Mononuclear cell (primary cell): ENCODE results near the gene SULT6B1. TPM values are rescaled to one million over a fixed set of nuclear protein-coding genes. Genes with fewer than 3 reads are reported as not detected.
A peak's percentile ranks its signal among the peaks of the same experiment; 100 is the strongest.
"Not testable (repeated sequence)": the region's sequence is repeated elsewhere in the genome, so short reads cannot be mapped to it uniquely, and the experiment has no call there.

Experiments used
- H3K27me3 ChIP-seq: 2 replicates; pipeline ENCODE4 v1.6.0; 2011; ENCODE audit warnings: low read length, control low read depth; ENCODE audit not compliant: insufficient read depth
- H3K4me1 ChIP-seq: 2 replicates; pipeline ENCODE4 v1.5.1; 2011; ENCODE audit warnings: mild to moderate bottlenecking, low read length, control low read depth; ENCODE audit not compliant: insufficient read depth
- H3K4me3 ChIP-seq: 2 replicates; pipeline ENCODE4 v1.5.1; 2011; ENCODE audit warnings: mild to moderate bottlenecking, low read length, moderate library complexity
- H3K9me3 ChIP-seq: 2 replicates; pipeline ENCODE4 v1.5.1; 2011; ENCODE audit warnings: low read depth, mild to moderate bottlenecking, control low read depth, low read length
- total RNA-seq: library from RNA; depleted of rRNA; stranded (reverse); fragments of >200 nt; gene quantifications from one replicate; pipeline ENCODE4 v1.2.3, GENCODE V29; 2012

Gene SULT6B1, protein sequence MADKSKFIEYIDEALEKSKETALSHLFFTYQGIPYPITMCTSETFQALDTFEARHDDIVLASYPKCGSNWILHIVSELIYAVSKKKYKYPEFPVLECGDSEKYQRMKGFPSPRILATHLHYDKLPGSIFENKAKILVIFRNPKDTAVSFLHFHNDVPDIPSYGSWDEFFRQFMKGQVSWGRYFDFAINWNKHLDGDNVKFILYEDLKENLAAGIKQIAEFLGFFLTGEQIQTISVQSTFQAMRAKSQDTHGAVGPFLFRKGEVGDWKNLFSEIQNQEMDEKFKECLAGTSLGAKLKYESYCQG
- total RNA-seq: not detected

DNA sequence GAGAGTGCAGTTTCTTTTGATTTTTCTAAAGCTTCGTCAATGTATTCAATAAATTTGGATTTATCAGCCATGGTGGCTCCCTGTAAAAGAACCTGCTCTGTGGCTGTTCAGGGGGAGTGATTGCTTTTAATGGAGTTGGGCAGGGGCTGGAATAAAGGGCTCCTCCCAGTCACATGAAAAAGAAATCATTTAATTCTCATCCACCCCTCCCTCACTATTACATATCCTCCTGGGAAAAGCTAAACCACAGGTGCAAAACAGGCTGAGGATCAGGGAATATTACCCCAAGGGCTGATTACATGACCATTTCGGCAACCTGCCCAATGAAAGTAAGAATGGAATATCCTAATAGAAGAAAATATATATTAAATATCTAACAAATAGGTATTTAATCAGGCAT is at the start of gene SULT6B1:
Gene SULT6B1, minus strand, starts transcription at position 101 of the 400 bp plus-strand sequence. Its CDS starts 30 bp downstream, at position 71.
- Histone ChIP-seq H3K27me3 (no peaks in the 10 kb centered on the region), H3K4me1 (peaks cover 26% of the 10 kb centered on the region), H3K4me3 (no peak within 1 kb of the TSS), H3K9me3 (no peaks in the 10 kb centered on the region)

DNA sequence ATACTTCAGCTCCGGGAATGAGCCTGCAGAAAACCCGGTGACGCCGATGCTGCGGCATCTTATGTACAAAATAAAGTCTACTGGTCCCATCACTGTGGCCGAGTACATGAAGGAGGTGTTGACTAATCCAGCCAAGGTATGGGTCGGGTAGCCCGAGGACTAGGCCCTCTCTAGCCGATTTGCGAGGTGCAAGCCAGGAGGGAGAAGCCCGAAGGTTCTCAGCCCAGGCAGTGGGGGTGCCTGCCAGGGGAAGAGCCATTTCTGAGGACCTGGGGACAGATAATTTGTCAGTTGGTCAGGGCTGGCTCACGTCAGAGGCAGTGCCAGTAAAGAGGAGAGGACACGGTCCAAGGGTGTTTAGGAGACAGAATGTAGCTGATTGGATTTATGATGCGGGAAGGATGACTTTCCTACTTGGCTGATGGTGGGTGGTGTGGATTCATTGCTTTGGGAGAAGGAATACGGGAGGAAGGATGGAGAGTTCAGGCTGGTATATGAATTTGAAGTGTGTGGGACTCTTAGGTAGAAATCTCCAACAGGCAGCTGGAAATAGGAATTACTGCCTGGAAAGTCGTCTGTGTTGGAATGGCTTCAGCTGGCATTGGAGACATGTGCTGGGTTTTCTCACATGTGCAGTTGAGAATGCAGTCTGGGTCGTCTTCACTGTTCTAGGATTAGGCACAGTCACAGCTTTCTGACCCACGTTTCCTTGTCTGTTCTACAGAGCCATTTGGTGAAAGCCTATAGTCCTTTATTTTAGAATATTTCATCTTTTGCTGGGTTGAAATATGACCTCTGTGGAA is 43.9 kb upstream of the SULT6B1 start:
- Histone ChIP-seq H3K9me3 (no peaks in the 10 kb centered on the region), H3K4me3 (peak overlapping the region; percentile 77), H3K4me1 (peaks cover 29% of the 10 kb centered on the region), H3K27me3 (no peaks in the 10 kb centered on the region)

DNA sequence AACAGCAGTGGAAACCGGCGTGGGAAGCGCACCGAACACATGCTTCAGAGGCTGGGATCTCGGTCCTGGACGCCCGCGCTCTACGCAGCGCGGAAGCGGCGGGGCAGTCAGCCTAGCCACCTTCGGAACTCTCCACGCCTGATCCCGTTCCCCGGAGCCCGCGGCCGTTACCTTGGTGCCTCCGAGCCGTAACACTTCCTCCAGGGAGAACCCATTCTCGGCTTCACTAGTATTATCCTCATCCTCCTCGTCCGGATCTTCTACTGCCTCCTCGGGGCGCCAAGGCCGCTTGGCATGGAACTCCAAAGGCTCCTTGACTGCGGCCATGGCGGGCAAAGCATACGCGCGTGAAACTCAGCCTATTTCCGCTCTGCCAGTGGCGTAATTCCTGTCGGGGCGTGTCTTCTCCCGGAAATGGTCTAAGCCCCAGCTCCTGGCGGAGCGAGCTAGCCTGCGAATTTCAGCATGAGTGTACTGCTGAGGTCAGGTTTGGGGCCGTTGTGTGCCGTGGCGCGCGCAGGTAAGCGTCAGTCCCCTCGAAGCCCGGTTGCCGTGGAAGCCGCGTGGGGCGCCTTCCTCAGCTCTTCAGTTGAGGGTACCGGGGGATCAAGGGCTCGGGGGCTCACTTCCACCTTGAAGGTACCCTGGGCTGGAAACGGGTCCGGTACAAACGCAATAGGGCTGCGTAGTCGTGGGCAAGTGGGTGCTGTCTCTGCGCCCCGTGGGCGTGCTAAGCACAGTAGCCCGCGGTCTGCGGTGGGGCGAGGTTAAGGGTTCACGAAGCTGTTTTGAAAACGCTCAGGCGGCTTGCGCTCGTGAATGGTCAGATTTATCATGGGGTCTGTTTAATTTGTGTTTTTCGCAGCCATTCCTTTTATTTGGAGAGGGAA is 43.0 kb upstream of the SULT6B1 start, which contains the start of the genes CEBPZ and NDUFAF7:
Gene CEBPZ, minus strand, starts transcription at position 356 of the 890 bp plus-strand sequence. Its CDS starts 29 bp downstream, at position 327.
Gene NDUFAF7, plus strand, starts transcription at position 418 of the 890 bp plus-strand sequence. Its CDS starts 48 bp downstream, at position 466.
- Histone ChIP-seq H3K9me3 (no peaks in the 10 kb centered on the region), H3K4me1 (peaks cover 29% of the 10 kb centered on the region), H3K27me3 (no peaks in the 10 kb centered on the region), H3K4me3 (peak within 1 kb of the TSS; percentile 77)

DNA sequence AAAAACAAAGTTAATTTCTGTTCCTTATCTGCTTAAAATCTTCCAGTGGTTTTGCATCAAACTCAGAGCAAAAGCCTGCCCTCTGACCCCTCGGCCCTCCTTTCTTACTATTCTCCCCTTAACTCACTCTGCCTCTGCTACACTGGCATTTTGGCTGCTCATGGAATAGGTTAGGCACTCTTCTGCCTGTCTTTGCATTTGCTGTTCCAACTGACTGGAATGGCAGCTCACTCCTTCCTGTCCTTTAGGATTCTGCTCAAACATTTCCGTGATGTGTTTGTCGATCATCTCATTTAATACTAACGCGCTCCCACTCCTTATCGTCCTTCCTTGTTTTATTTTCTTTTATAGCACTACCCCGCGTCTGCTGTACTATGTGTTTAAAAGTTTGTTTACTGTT is 42.1 kb upstream of the SULT6B1 start:
- Histone ChIP-seq H3K27me3 (no peaks in the 10 kb centered on the region), H3K4me1 (peaks cover 29% of the 10 kb centered on the region), H3K4me3 (peak overlapping the region; percentile 77), H3K9me3 (no peaks in the 10 kb centered on the region)

DNA sequence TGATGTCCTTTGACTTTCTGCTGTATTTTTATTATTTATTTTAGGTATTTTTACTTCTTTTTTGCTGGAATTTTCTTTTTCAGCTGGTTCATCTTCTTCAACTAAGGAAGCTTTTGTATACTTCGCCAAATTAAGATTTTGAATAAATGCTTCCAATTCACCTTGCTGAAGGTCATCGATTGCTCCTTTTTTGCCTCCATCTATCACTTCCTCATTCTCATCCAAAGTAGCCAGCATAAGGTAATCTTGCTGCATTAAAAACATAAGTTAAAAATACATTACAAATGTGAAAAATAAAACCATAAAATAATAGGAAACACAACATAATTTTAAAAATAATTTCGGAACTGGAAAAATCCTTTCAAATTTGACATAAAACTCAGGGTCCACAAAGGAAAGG is 40.3 kb upstream of the SULT6B1 start:
- Histone ChIP-seq H3K4me3 (no peak overlapping the region), H3K4me1 (peaks cover 29% of the 10 kb centered on the region), H3K27me3 (no peaks in the 10 kb centered on the region)

DNA sequence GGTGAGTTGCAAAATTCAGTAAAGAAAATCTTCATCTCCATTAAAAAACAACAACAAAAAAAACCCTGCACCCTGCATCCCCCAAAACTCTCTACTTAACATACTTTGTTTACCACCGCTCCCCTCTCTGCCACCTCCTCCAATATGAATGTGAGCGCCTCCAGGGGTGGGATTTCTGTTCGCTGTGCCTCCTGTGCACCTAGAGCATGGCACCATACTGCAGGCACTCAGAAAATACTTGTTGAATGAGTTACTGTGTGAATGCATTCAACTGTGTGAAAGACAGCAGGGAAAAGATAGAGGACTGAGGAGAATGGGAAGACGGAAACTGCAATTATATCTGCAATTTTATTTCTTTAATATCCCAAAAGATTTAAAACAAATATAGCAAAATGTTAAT is 38.4 kb upstream of the SULT6B1 start:
- H3K9me3 ChIP-seq: no peaks in the 10 kb centered on the region
- H3K4me3 ChIP-seq: no peak overlapping the region
- no peaks in the 10 kb centered on the region for H3K27me3 ChIP-seq
- H3K4me1 ChIP-seq: peaks cover 15% of the 10 kb centered on the region

More for the DNA sequence above, 40.3 kb upstream of the SULT6B1 start:
- H3K9me3 ChIP-seq: no peaks in the 10 kb centered on the region

DNA sequence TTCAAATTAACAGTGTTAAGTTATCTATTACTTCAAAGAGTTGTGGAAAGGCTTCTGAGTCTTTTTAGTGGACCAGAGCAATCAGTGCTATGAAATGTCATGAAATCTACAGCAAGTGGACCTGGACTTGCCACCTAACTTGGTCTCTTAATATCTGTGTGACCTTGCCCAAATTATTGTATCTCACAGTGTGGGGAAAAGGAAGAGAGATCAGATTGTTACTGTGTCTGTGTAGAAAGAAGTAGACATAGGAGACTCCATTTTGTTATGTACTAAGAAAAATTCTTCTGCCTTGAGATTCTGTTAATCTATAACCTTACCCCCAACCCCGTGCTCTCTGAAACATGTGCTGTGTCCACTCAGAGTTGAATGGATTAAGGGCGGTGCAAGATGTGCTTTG is 36.7 kb upstream of the SULT6B1 start:
- not testable (repeated sequence) for H3K27me3 ChIP-seq, H3K4me1 ChIP-seq, H3K9me3 ChIP-seq, H3K4me3 ChIP-seq

DNA sequence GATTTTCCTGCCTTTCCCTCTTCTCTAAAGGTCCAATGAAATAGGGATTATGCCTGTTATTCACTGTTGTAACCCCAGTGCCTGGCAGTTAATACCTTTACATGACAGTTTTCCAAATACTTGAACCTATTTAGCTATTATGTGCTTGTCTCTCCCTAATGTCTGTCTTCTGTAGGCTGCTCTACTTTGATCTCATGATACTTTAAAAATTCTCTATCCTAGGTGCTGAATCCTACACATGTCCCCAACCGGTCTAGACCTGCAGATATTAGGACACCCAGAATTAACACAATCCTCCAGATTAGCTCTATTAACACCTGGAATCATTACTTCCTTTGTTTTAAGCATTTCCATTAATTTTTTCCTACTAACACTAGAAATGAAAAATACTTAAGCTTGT is 35.6 kb upstream of the SULT6B1 start:
- Histone ChIP-seq H3K27me3 (no peaks in the 10 kb centered on the region), H3K4me1 (no peaks in the 10 kb centered on the region), H3K4me3 (no peak overlapping the region), H3K9me3 (no peaks in the 10 kb centered on the region)

DNA sequence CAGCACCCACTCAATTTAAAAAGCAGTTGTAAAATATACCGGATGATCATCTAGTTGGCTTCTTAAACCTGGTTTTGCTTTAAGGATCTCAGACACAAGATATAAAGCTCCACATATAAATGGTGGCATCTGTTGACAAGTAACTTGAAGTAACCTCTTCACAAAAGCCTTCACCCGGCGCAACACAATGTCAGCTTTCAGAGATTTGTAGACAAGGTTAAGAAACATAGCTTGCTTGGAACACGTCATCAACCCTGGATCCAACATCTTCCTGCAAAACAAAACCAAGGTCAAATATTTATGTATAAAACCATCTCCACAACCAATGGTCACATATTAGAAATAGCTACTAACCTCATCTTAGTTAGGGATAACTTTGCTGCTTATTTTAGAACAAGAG is 34.7 kb upstream of the SULT6B1 start:
- Histone ChIP-seq H3K9me3 (no peaks in the 10 kb centered on the region), H3K4me3 (no peak overlapping the region), H3K27me3 (no peaks in the 10 kb centered on the region), H3K4me1 (no peaks in the 10 kb centered on the region)

DNA sequence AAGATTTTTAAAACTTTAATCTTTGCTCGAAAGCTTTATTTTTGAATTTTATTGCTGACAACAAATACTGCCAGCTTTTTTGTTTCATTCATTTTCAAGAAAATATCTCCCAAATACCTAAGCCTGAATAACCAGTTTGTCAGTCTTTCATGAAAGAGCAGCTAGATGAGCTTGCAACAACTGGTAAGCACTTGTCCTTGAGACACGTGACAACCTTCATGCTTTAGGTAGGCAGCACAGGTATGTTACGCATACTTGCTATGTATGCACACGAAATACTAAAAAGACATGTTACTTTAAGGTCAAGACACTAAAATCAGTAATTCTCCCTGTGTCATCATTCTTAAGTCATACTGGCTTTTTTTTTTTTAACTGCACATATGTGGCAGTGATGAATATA is 30.6 kb upstream of the SULT6B1 start:
- H3K4me3 ChIP-seq: no peak overlapping the region
- peaks cover 6% of the 10 kb centered on the region for H3K4me1 ChIP-seq
- no peaks in the 10 kb centered on the region for H3K9me3 ChIP-seq
- no peaks in the 10 kb centered on the region for H3K27me3 ChIP-seq

DNA sequence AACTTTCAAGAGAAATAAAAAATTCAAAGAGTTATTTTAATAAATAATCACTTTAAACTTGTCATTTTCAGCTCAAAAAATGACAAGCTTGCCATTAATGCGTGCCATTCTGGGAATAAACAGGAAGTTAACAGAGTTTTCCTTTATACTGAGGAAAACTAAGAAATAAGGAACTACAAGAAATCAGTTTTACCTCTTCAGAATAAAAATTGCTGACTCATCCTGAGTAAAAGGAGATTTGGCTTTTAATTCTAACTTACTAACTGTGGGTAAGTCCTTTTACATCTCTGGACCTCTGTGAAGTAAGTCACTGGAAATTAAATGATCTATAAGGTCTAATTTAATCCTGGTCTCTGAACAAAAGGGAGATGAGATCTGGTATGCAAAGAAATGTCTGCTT is 26.8 kb upstream of the SULT6B1 start:
- Histone ChIP-seq H3K27me3 (no peaks in the 10 kb centered on the region), H3K4me1 (peaks cover 6% of the 10 kb centered on the region)

DNA sequence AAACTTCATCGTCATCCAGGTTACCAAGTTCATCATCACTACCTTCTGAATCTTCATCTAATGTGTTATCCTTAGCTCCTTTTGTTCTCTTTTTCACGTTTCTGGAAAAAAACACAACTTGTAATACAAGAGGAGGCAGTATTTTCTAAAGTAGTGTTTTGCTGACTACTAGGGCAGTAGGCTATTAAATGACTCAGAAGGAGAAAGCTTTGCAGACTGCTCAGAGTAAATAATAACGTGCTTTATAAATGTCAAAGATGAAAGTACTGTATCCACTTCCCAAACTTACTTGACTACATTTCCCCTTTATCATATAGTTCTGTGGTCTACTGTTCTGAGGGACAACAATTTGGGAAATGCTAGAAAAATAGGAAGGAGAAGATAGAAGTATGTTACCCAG is 23.5 kb upstream of the SULT6B1 start:
- H3K9me3 ChIP-seq: peaks cover 28% of the 10 kb centered on the region
- H3K4me3 ChIP-seq: no peak overlapping the region
- peaks cover 6% of the 10 kb centered on the region for H3K4me1 ChIP-seq
- H3K27me3 ChIP-seq: no peaks in the 10 kb centered on the region

More for the DNA sequence above, 26.8 kb upstream of the SULT6B1 start:
- no peaks in the 10 kb centered on the region for H3K9me3 ChIP-seq
- no peak overlapping the region for H3K4me3 ChIP-seq

DNA sequence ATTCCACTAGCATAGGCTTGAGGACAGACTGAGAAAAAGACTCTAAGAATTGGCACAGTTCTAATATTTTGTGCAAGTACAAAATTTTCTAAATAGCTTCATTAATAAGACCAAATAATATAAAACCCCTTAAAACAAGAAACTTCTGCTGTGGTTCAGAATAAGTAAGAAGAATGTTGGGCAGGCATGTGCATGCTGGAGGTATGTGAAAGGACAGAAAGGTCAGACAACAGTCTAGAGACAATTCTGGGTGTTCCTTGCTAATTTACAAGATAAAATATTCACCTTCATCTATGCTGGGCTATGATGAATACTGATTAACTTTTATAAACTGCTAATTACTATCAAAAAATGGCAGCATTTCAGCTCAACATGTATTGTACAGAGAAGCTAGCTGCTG is 22.7 kb upstream of the SULT6B1 start:
- H3K4me1 ChIP-seq: peaks cover 6% of the 10 kb centered on the region
- no peaks in the 10 kb centered on the region for H3K27me3 ChIP-seq
- no peak overlapping the region for H3K4me3 ChIP-seq
- peaks cover 35% of the 10 kb centered on the region for H3K9me3 ChIP-seq

DNA sequence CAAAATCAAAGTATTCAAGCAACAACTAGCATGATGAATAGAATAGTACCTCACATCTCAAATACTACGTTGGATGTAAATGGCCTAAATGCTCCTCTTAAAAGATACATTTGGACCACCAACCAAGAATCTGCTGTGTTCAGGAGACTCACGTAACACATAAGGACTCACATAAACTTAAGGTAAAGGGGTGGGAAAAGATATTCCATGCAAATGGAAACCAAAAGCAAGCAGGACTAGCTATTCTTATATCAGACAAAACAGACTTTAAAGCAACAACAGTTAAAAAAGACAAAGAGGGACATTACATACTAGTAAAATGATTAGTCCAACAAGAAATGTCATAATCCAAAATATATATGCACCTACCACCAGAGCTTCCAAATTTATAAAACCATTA is 18.3 kb upstream of the SULT6B1 start:
- not testable (repeated sequence) for H3K27me3 ChIP-seq, H3K4me3 ChIP-seq, H3K4me1 ChIP-seq
- H3K9me3 ChIP-seq: peaks cover 36% of the 10 kb centered on the region
